ENCODE measurements around the gene SMAP1.

DNA sequence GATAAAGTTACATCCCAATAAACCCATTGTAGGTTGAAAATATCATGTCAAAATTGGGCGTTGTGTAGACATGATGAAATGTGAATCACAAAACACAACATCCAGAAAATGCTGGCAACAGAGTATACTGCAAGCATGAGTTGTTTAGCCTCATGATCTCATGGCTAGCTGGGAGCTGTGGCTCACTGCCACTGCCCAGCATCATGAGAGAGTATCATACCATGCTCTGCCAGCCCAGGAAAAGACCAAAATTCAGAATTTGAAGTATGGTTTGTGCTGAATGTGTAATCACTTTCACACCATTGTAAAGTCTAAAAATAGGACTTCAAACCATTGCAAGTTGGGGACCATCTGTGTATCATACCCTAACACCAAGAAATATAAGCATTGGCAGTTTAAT is 45.2 kb upstream of the SMAP1 start:
- TF ChIP-seq, protein P1, sequence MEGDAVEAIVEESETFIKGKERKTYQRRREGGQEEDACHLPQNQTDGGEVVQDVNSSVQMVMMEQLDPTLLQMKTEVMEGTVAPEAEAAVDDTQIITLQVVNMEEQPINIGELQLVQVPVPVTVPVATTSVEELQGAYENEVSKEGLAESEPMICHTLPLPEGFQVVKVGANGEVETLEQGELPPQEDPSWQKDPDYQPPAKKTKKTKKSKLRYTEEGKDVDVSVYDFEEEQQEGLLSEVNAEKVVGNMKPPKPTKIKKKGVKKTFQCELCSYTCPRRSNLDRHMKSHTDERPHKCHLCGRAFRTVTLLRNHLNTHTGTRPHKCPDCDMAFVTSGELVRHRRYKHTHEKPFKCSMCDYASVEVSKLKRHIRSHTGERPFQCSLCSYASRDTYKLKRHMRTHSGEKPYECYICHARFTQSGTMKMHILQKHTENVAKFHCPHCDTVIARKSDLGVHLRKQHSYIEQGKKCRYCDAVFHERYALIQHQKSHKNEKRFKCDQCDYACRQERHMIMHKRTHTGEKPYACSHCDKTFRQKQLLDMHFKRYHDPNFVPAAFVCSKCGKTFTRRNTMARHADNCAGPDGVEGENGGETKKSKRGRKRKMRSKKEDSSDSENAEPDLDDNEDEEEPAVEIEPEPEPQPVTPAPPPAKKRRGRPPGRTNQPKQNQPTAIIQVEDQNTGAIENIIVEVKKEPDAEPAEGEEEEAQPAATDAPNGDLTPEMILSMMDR (conservative IDR thresholded peaks at IDR 0.05; ENCODE audit: low read depth, low read length) = no peak
- no peak for TF ChIP-seq EZH2 (IDR thresholded peaks at IDR 0.05; ENCODE audit: borderline replicate concordance, low read depth, low read length, poor library complexity, severe bottlenecking)

All from A673 (cell line).